GM19035 (cell line): ENCODE measurements around the gene RBM33.

Experiments used
- ATAC-seq: cut with Tn5 transposase; IDR thresholded peaks from one replicate; pipeline ENCODE4 v1.9.1; 2021; ENCODE audit not compliant: unreplicated experiment

Gene RBM33

GRCh38 chr7:155792999-155793560, 148.6 kb downstream of the RBM33 start:
- no peak for ATAC-seq

- ATAC-seq = no peak
Observed at GRCh38 chr7:155793720-155794119, 149.3 kb downstream of the RBM33 start.

- no peak for ATAC-seq
Observed at GRCh38 chr7:155794196-155794595, 149.7 kb downstream of the RBM33 start.

GRCh38 chr7:155795401-155795800, 150.9 kb downstream of the RBM33 start:
- ATAC-seq = no peak

- ATAC-seq = no peak
Observed at GRCh38 chr7:155795951-155796350, 151.5 kb downstream of the RBM33 start.

GRCh38 chr7:155796381-155797261, 152.2 kb downstream of the RBM33 start:
- ATAC-seq = peak; percentile 62

GRCh38 chr7:155797262-155798250, 153.1 kb downstream of the RBM33 start:
- no peak for ATAC-seq

GRCh38 chr7:155798673-155799439, 154.4 kb downstream of the RBM33 start:
- no peak for ATAC-seq

- no peak for ATAC-seq
Observed at GRCh38 chr7:155799514-155799913, 155.1 kb downstream of the RBM33 start.

- ATAC-seq = no peak
Observed at GRCh38 chr7:155800301-155800700, 155.8 kb downstream of the RBM33 start.

- ATAC-seq = no peak
Observed at GRCh38 chr7:155800741-155801267, 156.3 kb downstream of the RBM33 start.

- no peak for ATAC-seq
Observed at GRCh38 chr7:155802291-155802690, 157.8 kb downstream of the RBM33 start.

- ATAC-seq = no peak
Observed at GRCh38 chr7:155802906-155803417, 158.5 kb downstream of the RBM33 start.

- no peak for ATAC-seq
Observed at GRCh38 chr7:155803418-155804376, 159.2 kb downstream of the RBM33 start.

GRCh38 chr7:155804431-155804831, 160.0 kb downstream of the RBM33 start:
- ATAC-seq = no peak

- ATAC-seq = peak; percentile 42
Observed at GRCh38 chr7:155804897-155805825, 160.7 kb downstream of the RBM33 start.

- ATAC-seq = no peak
Observed at GRCh38 chr7:155805826-155806095, 161.3 kb downstream of the RBM33 start.
